Naive thymus-derived CD4-positive, alpha-beta T cell (primary cell): ENCODE measurements around the gene GOLGA6L22. TPM values are rescaled to one million over a fixed set of nuclear protein-coding genes. Genes with fewer than 3 reads are reported as not detected.
"Not testable (repeated sequence)": the region's sequence is repeated elsewhere in the genome, so short reads cannot be mapped to it uniquely, and the experiment has no call there.

ENCODE experiments used
- ATAC-seq: fragments of 150-1000 bp; cut with Tn5 transposase; 2 replicates; pipeline ENCODE4 v1.10.0; 2021; ENCODE audit warnings: mild to moderate bottlenecking, moderate library complexity
- CTCF ChIA-PET: fragments of 350-600 bp; sonication (Branson Sonifier 250); formaldehyde crosslinking; loops from one replicate; lab custom pipeline; 2021; ENCODE audit warnings: antibody characterized with exemption; lab: Charles Lee
- POLR2A ChIA-PET: fragments of 350-600 bp; sonication (Branson Sonifier 250); formaldehyde crosslinking; loops from one replicate; lab custom pipeline; 2021; ENCODE audit warnings: antibody characterized with exemption, inconsistent platforms; lab: Charles Lee
- DNase-seq, 9 donors: peaks; one replicate each; pipeline versions ENCODE4 v3.0.0 to v3.0.0-alpha.2; 2020 to 2022; ENCODE audit warnings: mixed read lengths in 1 of 9
- H3K27ac ChIP-seq: one replicate; pipeline ENCODE4 v1.7.0; 2013; ENCODE audit warnings: mild to moderate bottlenecking, low read depth, low read length, moderate library complexity
- H3K27me3 ChIP-seq, 2 donors: one replicate each; pipeline ENCODE4 v1.7.0; 2013; ENCODE audit warnings: low read length in 2 of 2, mild to moderate bottlenecking in 2 of 2, moderate library complexity in 2 of 2; ENCODE audit not compliant: control insufficient read depth in 2 of 2, insufficient read depth in 2 of 2
- H3K36me3 ChIP-seq, 3 experiments: 1 replicate in 2 of 3; 2 replicates in 1 of 3; pipeline ENCODE4 v1.7.0; 2013; ENCODE audit warnings: low read length in 3 of 3, mild to moderate bottlenecking in 3 of 3, moderate library complexity in 1 of 3; ENCODE audit not compliant: insufficient read depth in 3 of 3, control insufficient read depth in 2 of 3
- H3K4me1 ChIP-seq, 2 donors: one replicate each; pipeline ENCODE4 v1.7.0; 2013; ENCODE audit warnings: low read length in 2 of 2, mild to moderate bottlenecking in 2 of 2, moderate library complexity in 1 of 2; ENCODE audit not compliant: control insufficient read depth in 2 of 2, insufficient read depth in 2 of 2
- H3K4me3 ChIP-seq: 2 replicates; pipeline ENCODE4 v1.7.0; 2013; ENCODE audit warnings: mild to moderate bottlenecking, low read length
- H3K9me3 ChIP-seq, 3 experiments: 1 replicate in 2 of 3; 2 replicates in 1 of 3; pipeline ENCODE4 v1.7.0; 2013; ENCODE audit warnings: low read length in 3 of 3; ENCODE audit not compliant: control insufficient read depth in 2 of 3
- H3K27ac Mint-ChIP-seq, 9 donors: one replicate each; pipeline ENCODE4 v1.8.0; 2020 to 2022; ENCODE audit warnings: mixed read lengths in 9 of 9, mild to moderate bottlenecking in 8 of 9, moderate library complexity in 5 of 9, inconsistent platforms in 2 of 9
- H3K27me3 Mint-ChIP-seq, 5 donors: one replicate each; pipeline ENCODE4 v1.8.0; 2021 to 2022; ENCODE audit warnings: mixed read lengths in 5 of 5, mild to moderate bottlenecking in 1 of 5
- H3K36me3 Mint-ChIP-seq, 5 donors: one replicate each; pipeline ENCODE4 v1.8.0; 2020 to 2022; ENCODE audit warnings: mixed read lengths in 5 of 5, mild to moderate bottlenecking in 3 of 5, inconsistent platforms in 1 of 5
- H3K4me1 Mint-ChIP-seq, 7 donors: one replicate each; pipeline ENCODE4 v1.8.0; 2020 to 2022; ENCODE audit warnings: mixed read lengths in 7 of 7, mild to moderate bottlenecking in 3 of 7, inconsistent platforms in 1 of 7
- H3K4me3 Mint-ChIP-seq, 10 donors: one replicate each; pipeline ENCODE4 v1.8.0; 2020 to 2022; ENCODE audit warnings: mild to moderate bottlenecking in 10 of 10, mixed read lengths in 10 of 10, moderate library complexity in 6 of 10, inconsistent platforms in 2 of 10
- H3K9me3 Mint-ChIP-seq, 11 donors: one replicate each; pipeline ENCODE4 v1.8.0; 2020 to 2022; ENCODE audit warnings: mixed read lengths in 11 of 11, mild to moderate bottlenecking in 4 of 11, inconsistent platforms in 1 of 11, moderate library complexity in 1 of 11
- intact Hi-C, 2 donors: fragments of 100-400 bp; cut with micrococcal nuclease; formaldehyde crosslinking; loops; one replicate each; pipeline ENCODE4 v1.15.1; 2023
- polyA plus RNA-seq, 2 donors: library from polyadenylated mRNA; unstranded; fragments of 300-500 nt; fragmentation: Illumina TruSeq; gene quantifications; one replicate each; pipeline ENCODE4 v1.2.3, GENCODE V29; 2021
- total RNA-seq, 6 experiments: library from RNA in 5 of 6; stranded (reverse) in 5 of 6; gene quantifications; 1 replicate in 5 of 6; 2 replicates in 1 of 6; pipeline ENCODE4 v1.2.3 and lab custom pipeline; 2021 to 2026

The GOLGA6L22 gene
- total and polyA plus RNA-seq, 7 experiments from 2014 or later: not detected

DNA sequence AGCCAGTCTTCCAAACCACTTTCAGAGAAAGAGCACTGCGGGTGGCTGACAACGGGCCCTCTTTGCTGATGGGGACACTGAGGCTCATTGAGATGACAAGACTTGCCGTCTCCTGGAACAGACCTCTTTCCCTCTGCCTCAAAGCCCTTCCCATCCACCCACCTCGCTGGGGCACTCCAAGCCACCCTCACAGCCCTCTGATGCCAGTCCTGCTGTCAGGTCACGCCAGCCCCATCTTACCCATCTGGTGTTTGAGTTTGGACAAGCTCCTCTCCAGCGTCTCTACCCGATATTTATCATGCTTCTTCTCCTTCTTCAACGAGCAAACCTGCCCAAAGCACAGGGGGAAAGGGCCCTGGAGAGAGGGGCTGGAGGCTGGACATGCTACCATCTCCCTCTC lies 27.0 kb upstream of the GOLGA6L22 start:
- H3K36me3 Mint-ChIP-seq, H3K27ac ChIP-seq, CTCF ChIA-PET, H3K4me1 Mint-ChIP-seq, POLR2A ChIA-PET, H3K9me3 Mint-ChIP-seq, H3K4me3 Mint-ChIP-seq, DNase-seq, ATAC-seq, H3K9me3 ChIP-seq, H3K4me3 ChIP-seq, H3K4me1 ChIP-seq, H3K36me3 ChIP-seq, H3K27ac Mint-ChIP-seq, intact Hi-C loops, H3K27me3 ChIP-seq, H3K27me3 Mint-ChIP-seq: not testable (repeated sequence)

DNA sequence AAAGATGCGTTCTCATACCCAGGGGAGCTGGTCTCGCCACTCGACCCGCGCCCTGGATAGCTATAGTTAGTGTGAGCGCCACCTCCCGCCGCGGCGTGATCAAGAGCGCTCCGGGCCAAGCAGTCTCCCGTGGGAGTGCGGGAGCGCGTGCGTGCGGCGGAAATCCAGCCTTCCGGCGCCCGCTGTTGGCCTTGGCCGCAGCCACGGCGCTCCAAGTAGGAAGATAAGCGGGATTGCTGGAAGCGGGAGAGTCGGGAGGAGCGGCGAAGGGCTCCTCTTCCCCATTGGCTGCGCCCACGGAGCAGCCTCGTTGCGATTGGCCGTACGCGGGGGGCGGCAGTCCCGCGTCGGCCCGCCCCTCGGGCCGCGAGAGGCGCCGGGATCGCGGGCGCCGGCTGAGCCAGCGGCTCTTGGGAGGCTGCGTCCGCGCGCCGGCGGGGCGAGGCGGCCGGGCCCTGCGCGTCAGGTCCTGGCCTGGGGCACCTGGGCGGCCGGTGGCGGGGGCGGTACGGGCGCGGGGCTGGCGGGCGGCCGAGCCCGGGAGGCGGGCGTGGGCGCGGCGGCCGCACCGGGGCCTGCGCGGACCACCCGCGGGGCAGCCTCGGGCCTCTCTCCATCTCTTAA lies 35.9 kb downstream of the GOLGA6L22 start:
- intact Hi-C loops, H3K9me3 ChIP-seq, H3K9me3 Mint-ChIP-seq, H3K27me3 ChIP-seq, CTCF ChIA-PET, H3K36me3 ChIP-seq, H3K36me3 Mint-ChIP-seq, POLR2A ChIA-PET, H3K27ac ChIP-seq, H3K4me1 ChIP-seq, ATAC-seq, H3K27me3 Mint-ChIP-seq, H3K4me1 Mint-ChIP-seq: not testable (repeated sequence)
- Mint-ChIP-seq H3K27ac (peak overlapping the region in 1 of 9 donors; percentile 65), H3K4me3 (peak overlapping the region in 8 of 10 donors; percentile 44 to 85 (median 78))
- peak; percentile 12 to 66 (median 49) for DNase-seq
- H3K4me3 ChIP-seq: peak overlapping the region; percentile 33

DNA sequence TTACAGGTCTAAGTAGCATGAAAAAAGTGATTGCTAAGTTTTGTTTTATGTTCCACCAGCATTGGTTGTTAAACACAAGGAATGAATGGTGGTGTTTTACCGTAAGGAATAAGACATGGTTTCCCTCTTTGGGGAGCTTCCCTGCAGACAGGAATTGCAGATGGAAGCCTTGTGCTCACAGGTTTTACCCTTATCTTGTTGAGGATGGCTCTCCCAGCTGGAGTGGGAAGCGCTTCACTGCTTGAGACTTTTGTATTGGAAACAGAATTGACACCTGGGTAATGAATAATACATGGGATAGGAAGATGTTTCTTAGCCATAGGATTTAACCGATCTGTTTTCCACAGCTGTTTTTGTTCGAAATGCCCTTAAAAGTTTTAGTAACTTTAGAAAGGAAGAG lies 38.5 kb downstream of the GOLGA6L22 start:
- H3K27me3 ChIP-seq, H3K9me3 ChIP-seq, H3K36me3 ChIP-seq, H3K27ac ChIP-seq, ATAC-seq, H3K27me3 Mint-ChIP-seq, H3K4me1 Mint-ChIP-seq, H3K4me3 ChIP-seq, CTCF ChIA-PET, H3K9me3 Mint-ChIP-seq, H3K27ac Mint-ChIP-seq, H3K4me1 ChIP-seq, intact Hi-C loops, H3K36me3 Mint-ChIP-seq, POLR2A ChIA-PET, DNase-seq, H3K4me3 Mint-ChIP-seq: not testable (repeated sequence)

DNA sequence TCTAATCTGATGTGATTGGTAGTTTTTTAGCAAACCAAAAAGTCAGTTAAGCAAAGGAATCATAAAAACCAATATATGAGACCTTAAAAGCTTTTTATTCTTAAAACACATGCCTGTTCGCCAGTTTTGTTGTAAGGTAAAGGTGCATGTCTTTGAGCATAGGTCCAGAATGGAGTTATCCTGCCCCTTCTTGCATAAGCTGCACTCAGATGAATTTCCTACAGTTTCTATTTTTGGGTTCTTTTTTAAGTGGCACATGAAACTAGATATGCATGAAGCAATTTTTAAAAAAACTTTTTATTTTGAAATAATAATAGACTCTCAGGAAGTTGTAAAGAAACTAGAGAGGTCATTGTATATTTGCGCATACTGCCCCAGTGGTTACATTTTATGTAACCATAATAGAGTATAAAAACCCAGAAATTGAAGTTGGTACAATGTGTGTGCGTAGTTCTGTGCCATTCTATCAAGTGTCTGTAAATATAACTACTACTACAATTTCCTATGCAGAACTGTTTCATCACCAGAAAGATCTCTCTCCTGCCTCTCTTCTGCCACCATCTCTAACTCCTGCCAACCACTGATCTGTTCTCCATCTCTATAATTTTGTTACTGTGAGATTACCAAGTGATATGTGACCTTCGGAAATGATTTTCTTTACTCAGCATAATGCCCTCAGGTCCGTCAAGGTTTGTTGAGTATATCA lies 39.7 kb downstream of the GOLGA6L22 start:
- H3K27me3 ChIP-seq, H3K4me1 ChIP-seq, H3K9me3 Mint-ChIP-seq, intact Hi-C loops, H3K36me3 Mint-ChIP-seq, H3K4me3 Mint-ChIP-seq, ATAC-seq, H3K27me3 Mint-ChIP-seq, H3K36me3 ChIP-seq, H3K27ac Mint-ChIP-seq, H3K9me3 ChIP-seq, H3K27ac ChIP-seq, POLR2A ChIA-PET, DNase-seq, H3K4me1 Mint-ChIP-seq, H3K4me3 ChIP-seq, CTCF ChIA-PET: not testable (repeated sequence)

DNA sequence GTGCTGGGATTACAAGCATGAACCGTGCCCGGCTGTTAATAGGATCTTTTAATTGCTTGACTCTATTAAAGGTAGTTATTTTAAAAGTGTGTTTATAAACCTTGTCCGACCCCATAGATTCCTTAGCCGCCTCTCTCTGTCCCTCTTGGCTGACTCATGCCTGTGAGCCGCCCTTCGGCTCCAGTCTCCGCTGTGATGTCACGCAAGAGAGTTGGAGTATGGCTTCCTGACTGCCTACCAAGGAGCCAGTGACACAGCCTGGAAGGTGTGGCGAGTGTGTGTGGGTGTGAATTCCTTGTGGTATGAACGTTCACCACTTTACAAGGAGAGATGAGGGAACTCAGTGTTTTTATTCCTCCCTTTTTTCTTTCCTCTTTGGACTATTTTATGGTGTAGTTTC lies 43.6 kb downstream of the GOLGA6L22 start:
- H3K4me3 ChIP-seq, H3K9me3 ChIP-seq, H3K27ac Mint-ChIP-seq, H3K36me3 Mint-ChIP-seq, CTCF ChIA-PET, H3K27me3 Mint-ChIP-seq, H3K4me1 ChIP-seq, DNase-seq, H3K4me3 Mint-ChIP-seq, H3K27me3 ChIP-seq, intact Hi-C loops, ATAC-seq, POLR2A ChIA-PET, H3K36me3 ChIP-seq, H3K9me3 Mint-ChIP-seq, H3K27ac ChIP-seq, H3K4me1 Mint-ChIP-seq: not testable (repeated sequence)

DNA sequence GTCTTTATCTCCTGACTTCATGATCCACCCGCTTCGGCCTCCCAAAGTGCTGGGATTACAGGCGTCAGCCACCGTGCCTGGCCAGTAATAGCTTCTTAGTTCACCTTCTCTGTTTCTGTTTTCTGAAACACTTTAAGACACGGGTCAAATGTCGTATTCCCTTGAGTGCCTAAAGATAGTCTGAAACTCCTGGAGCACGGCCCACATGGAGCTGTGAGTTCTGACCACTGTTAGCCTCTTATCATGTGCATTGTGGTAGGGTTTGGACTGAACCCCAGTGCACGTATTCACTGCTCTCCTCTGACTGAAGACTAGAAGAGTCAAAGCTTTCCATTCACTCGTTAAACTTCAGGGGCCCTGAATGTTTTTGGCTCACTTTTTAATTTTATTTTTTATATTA lies 48.3 kb downstream of the GOLGA6L22 start:
- H3K9me3 ChIP-seq, CTCF ChIA-PET, H3K4me1 Mint-ChIP-seq, H3K36me3 ChIP-seq, H3K27ac ChIP-seq, H3K27me3 ChIP-seq, POLR2A ChIA-PET, H3K4me3 Mint-ChIP-seq, H3K27me3 Mint-ChIP-seq, DNase-seq, intact Hi-C loops, H3K36me3 Mint-ChIP-seq, H3K9me3 Mint-ChIP-seq, H3K27ac Mint-ChIP-seq, H3K4me3 ChIP-seq, ATAC-seq, H3K4me1 ChIP-seq: not testable (repeated sequence)

DNA sequence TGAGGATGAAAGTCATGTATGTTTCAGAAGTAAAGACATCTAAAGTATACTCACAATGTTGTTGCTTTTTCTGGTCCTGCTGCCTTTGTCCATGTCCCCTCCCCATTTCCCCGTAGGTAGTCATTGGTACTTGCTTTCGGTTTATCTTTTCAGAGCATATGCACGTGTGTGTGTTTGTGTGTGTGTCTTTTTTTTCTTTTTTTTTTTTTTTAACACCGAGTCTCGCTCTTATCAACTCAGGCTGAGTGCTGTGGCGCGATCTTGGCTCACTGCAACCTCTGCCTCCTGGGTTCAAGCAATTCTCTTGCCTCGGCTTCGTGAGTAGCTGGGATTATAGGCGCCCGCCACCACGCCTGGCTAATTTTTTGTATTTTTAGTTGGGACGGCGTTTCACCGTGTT lies 57.4 kb downstream of the GOLGA6L22 start:
- H3K4me3 ChIP-seq, H3K9me3 Mint-ChIP-seq, H3K27ac Mint-ChIP-seq, H3K36me3 ChIP-seq, H3K27me3 ChIP-seq, ATAC-seq, H3K27ac ChIP-seq, POLR2A ChIA-PET, H3K4me1 ChIP-seq, CTCF ChIA-PET, intact Hi-C loops, DNase-seq, H3K36me3 Mint-ChIP-seq, H3K27me3 Mint-ChIP-seq, H3K9me3 ChIP-seq, H3K4me3 Mint-ChIP-seq, H3K4me1 Mint-ChIP-seq: not testable (repeated sequence)
